Gastroesophageal sphincter (tissue), 4 donors: Measurements from ENCODE around the gene MIGA1. TPM values are rescaled to one million over a fixed set of nuclear protein-coding genes. Genes with fewer than 3 reads are reported as not detected.
A peak's percentile ranks its signal among the peaks of the same experiment; 100 is the strongest.

Source experiments
- ATAC-seq: fragments of 150-250 bp; one replicate; pipeline ENCODE4 v1.9.1; 2016; ENCODE audit warnings: mild to moderate bottlenecking, moderate library complexity
- H3K27ac ChIP-seq, 4 donors: fragments of 200-600 bp; sonication (generic) in 3 of 4; 1 replicate in 3 of 4; 2 replicates in 1 of 4; pipeline ENCODE4 v1.5.1; 2016 to 2019
- H3K27me3 ChIP-seq: fragments of 200-600 bp; sonication (generic); one replicate; pipeline ENCODE4 v1.5.1; 2019
- H3K36me3 ChIP-seq, 2 donors: fragments of 200-600 bp; sonication (generic); one replicate each; pipeline ENCODE4 v1.5.1; 2019; ENCODE audit warnings: control low read depth in 1 of 2
- H3K4me1 ChIP-seq, 3 donors: fragments of 200-600 bp; sonication (generic); 1 replicate in 2 of 3; 2 replicates in 1 of 3; pipeline ENCODE4 v1.5.1; 2016 to 2019; ENCODE audit warnings: control low read depth in 2 of 3
- H3K4me3 ChIP-seq, 2 donors: fragments of 200-600 bp; sonication (generic); one replicate each; pipeline ENCODE4 v1.5.1; 2019; ENCODE audit warnings: mild to moderate bottlenecking in 1 of 2, moderate library complexity in 1 of 2
- H3K9me3 ChIP-seq, 3 donors: fragments of 200-600 bp; sonication (generic); one replicate each; pipeline ENCODE4 v1.5.1; 2017 to 2019; ENCODE audit warnings: control low read depth in 2 of 3
- CTCF ChIP-seq, 4 experiments: fragments of 200-600 bp in 2 of 4; fragments of 450-650 bp in 2 of 4; sonication (generic) in 1 of 4; IDR thresholded peaks; one replicate each; pipeline ENCODE4 v1.5.1; 2017 to 2019; ENCODE audit warnings: antibody characterized with exemption in 4 of 4, mild to moderate bottlenecking in 2 of 4, moderate library complexity in 2 of 4
- EP300 ChIP-seq: sonication (generic); formaldehyde crosslinking; IDR thresholded peaks from one replicate; pipeline ENCODE4 v1.6.1; 2017; ENCODE audit warnings: antibody characterized with exemption, mild to moderate bottlenecking
- POLR2A ChIP-seq, 2 donors: fragments of 450-650 bp; IDR thresholded peaks; one replicate each; pipeline ENCODE4 v1.6.1; 2017; ENCODE audit warnings: antibody characterized with exemption in 2 of 2, mild to moderate bottlenecking in 2 of 2, moderate library complexity in 1 of 2
- POLR2AphosphoS5 ChIP-seq: sonication (generic); formaldehyde crosslinking; IDR thresholded peaks from one replicate; pipeline ENCODE4 v1.6.1; 2017; ENCODE audit warnings: antibody characterized with exemption
- WGBS, 2 donors: methylation state at CpG; one replicate each; pipeline ENCODE4 v1.1.5; 2018; ENCODE audit warnings: low coverage in 1 of 2; 5-methylcytosine and 5-hydroxymethylcytosine counted together
- total RNA-seq, 4 donors: library from RNA; depleted of rRNA; stranded (reverse); fragments of >200 nt; gene quantifications; one replicate each; pipeline ENCODE4 v1.1.0, GENCODE V29; 2016

MIGA1 gene
- total RNA-seq, 4 donors from 2014 or later, result 13.8 to 22.3 (median 20.6) TPM

- Histone ChIP-seq H3K9me3 (no peaks in the 10 kb centered on the region), H3K27ac (no peak overlapping the region), H3K36me3 (peaks cover 0 to 24% of the 10 kb centered on the region in 2 donors), H3K4me3 (no peak overlapping the region), H3K4me1 (no peaks in the 10 kb centered on the region), H3K27me3 (no peaks in the 10 kb centered on the region)
- no peak for TF ChIP-seq CTCF (IDR thresholded peaks at IDR 0.05)
- TF ChIP-seq POLR2AphosphoS5, result no peak
- TF ChIP-seq EP300, result no peak
- TF ChIP-seq POLR2A (IDR thresholded peaks at IDR 0.05), result no peak
- WGBS, 2 donors, result 92% methylated on average over 4 of the region's 4 CpGs
- no peak for ATAC-seq
Measured at GRCh38 chr1:77876884-77877283, 97.4 kb downstream of the MIGA1 start.

- Histone ChIP-seq H3K4me3 (no peak overlapping the region), H3K36me3 (no peaks in the 10 kb centered on the region), H3K27ac (no peak overlapping the region), H3K4me1 (no peaks in the 10 kb centered on the region), H3K9me3 (no peaks in the 10 kb centered on the region), H3K27me3 (no peaks in the 10 kb centered on the region)
- WGBS, 2 donors, result 100% methylated on average over 1 of the region's 1 CpG
- no peak for TF ChIP-seq POLR2A (IDR thresholded peaks at IDR 0.05)
- TF ChIP-seq CTCF (IDR thresholded peaks at IDR 0.05), result no peak
- no peak for TF ChIP-seq POLR2AphosphoS5
- ATAC-seq, result no peak
Measured at GRCh38 chr1:77881061-77881460, 101.6 kb downstream of the MIGA1 start.

GRCh38 chr1:77882411-77882810 lies 103.0 kb downstream of the MIGA1 start:
- 71 to 79% methylated on average over 2 of the region's 2 CpGs for WGBS, 2 donors
- no peak for TF ChIP-seq POLR2A (IDR thresholded peaks at IDR 0.05)
- no peak for TF ChIP-seq POLR2AphosphoS5
- TF ChIP-seq EP300, result no peak
- no peak for TF ChIP-seq CTCF (IDR thresholded peaks at IDR 0.05)

GRCh38 chr1:77888081-77888780 lies 108.8 kb downstream of the MIGA1 start, which contains the start of gene NEXN:
NEXN (plus strand) TSS chr1:77888624; CDS start chr1:77916107, 27,483 bp downstream.
- 3 to 14% methylated on average over 1 to 5 of the region's 36 CpGs for WGBS, 2 donors
- Histone ChIP-seq H3K27ac (peak within 1 kb of the TSS; percentile 82 to 98 (median 96)), H3K4me1 (peaks cover 0 to 37% (median 4%) of the 10 kb centered on the region in 3 donors), H3K4me3 (peak within 1 kb of the TSS; percentile 74 to 83), H3K36me3 (no peaks in the 10 kb centered on the region), H3K9me3 (no peaks in the 10 kb centered on the region), H3K27me3 (no peaks in the 10 kb centered on the region)
- TF ChIP-seq CTCF (IDR thresholded peaks at IDR 0.05) (peak in 1 of 4 experiments; percentile 16), EP300 (no peak), POLR2AphosphoS5 (peak; percentile 91), POLR2A (IDR thresholded peaks at IDR 0.05) (peak; percentile 79 to 83)
- peak; percentile 88 for ATAC-seq

More at GRCh38 chr1:77882411-77882810, 103.0 kb downstream of the MIGA1 start:
- H3K9me3 ChIP-seq, result no peaks in the 10 kb centered on the region
- H3K4me3 ChIP-seq, result no peak overlapping the region
- ATAC-seq, result no peak
- H3K27me3 ChIP-seq, result no peaks in the 10 kb centered on the region
- no peaks in the 10 kb centered on the region for H3K36me3 ChIP-seq
- no peak overlapping the region for H3K27ac ChIP-seq
- peaks cover 0 to 7% (median 2%) of the 10 kb centered on the region in 3 donors for H3K4me1 ChIP-seq
